Smooth muscle cell (in vitro differentiated cells): ENCODE measurements around the gene THAP2. TPM values are rescaled to one million over a fixed set of nuclear protein-coding genes. Genes with fewer than 3 reads are reported as not detected.

Experiments
- DNase-seq: peaks from one replicate; lab custom pipeline; 2025; ENCODE audit not compliant: unreplicated experiment; lab: John Stamatoyannopoulos, UW
- H2AFZ ChIP-seq: fragments of 200-600 bp; sonication (generic); 2 replicates; pipeline ENCODE4 v1.6.0; 2016; ENCODE audit warnings: antibody characterized with exemption, low read depth, mild to moderate bottlenecking
- H3F3A ChIP-seq: fragments of 200-600 bp; sonication (generic); 2 replicates; pipeline ENCODE4 v1.6.0; 2017; ENCODE audit warnings: antibody characterized with exemption, low read depth
- H3K27ac ChIP-seq: fragments of 200-600 bp; sonication (generic); 2 replicates; pipeline ENCODE4 v1.5.1; 2016; ENCODE audit warnings: low read depth, mild to moderate bottlenecking
- H3K27me3 ChIP-seq: fragments of 200-600 bp; sonication (generic); 2 replicates; pipeline ENCODE4 v1.6.1; 2016; ENCODE audit warnings: low read depth, mild to moderate bottlenecking
- H3K36me3 ChIP-seq: fragments of 200-600 bp; sonication (generic); 2 replicates; pipeline ENCODE4 v1.5.1; 2016; ENCODE audit warnings: low read depth
- H3K4me1 ChIP-seq: fragments of 200-600 bp; sonication (generic); 2 replicates; pipeline ENCODE4 v1.5.1; 2016; ENCODE audit warnings: low read depth
- H3K4me2 ChIP-seq: fragments of 200-600 bp; sonication (generic); 2 replicates; pipeline ENCODE4 v1.6.0; 2016; ENCODE audit warnings: mild to moderate bottlenecking
- H3K4me3 ChIP-seq: fragments of 200-600 bp; sonication (generic); 2 replicates; pipeline ENCODE4 v1.5.1; 2016; ENCODE audit warnings: mild to moderate bottlenecking
- H3K79me2 ChIP-seq: fragments of 200-600 bp; sonication (generic); 2 replicates; pipeline ENCODE4 v1.6.0; 2016; ENCODE audit warnings: low read depth, mild to moderate bottlenecking
- H3K9ac ChIP-seq: fragments of 200-600 bp; sonication (generic); 2 replicates; pipeline ENCODE4 v1.6.0; 2016; ENCODE audit warnings: low read depth
- H3K9me3 ChIP-seq: fragments of 200-600 bp; sonication (generic); replicated peaks from 2 replicates; pipeline ENCODE4 v1.5.1; 2016; ENCODE audit warnings: low read depth
- H4K20me1 ChIP-seq: fragments of 200-600 bp; sonication (generic); 2 replicates; pipeline ENCODE4 v1.6.0; 2016; ENCODE audit warnings: low read depth
- WGBS: methylation state at CpG from one replicate; pipeline ENCODE4 v1.1.7; 2016; ENCODE audit warnings: low lambda C conversion rate; 5-methylcytosine and 5-hydroxymethylcytosine counted together
- polyA plus RNA-seq: library from polyadenylated mRNA; unstranded; fragments of >200 nt; fragmentation: Nextera tagmentation; extraction: Ambion mirVana; gene quantifications from 2 replicates; pipeline ENCODE4 v1.2.1, GENCODE V29; 2016
- total RNA-seq: library from RNA; depleted of rRNA; stranded (reverse); fragments of >200 nt; gene quantifications from 2 replicates; pipeline ENCODE4 v1.2.3, GENCODE V29; 2014
- TF ChIP-seq, protein P1 (sequence below): fragments of 200-600 bp; sonication (generic); IDR thresholded peaks from 2 replicates; pipeline ENCODE4 v1.5.1; 2017; ENCODE audit warnings: borderline replicate concordance, mild to moderate bottlenecking, antibody characterized with exemption; ENCODE audit not compliant: insufficient read depth, poor library complexity, severe bottlenecking

The THAP2 gene
- total and polyA plus RNA-seq, 2 experiments from 2014 or later = 8.8 to 33.3 TPM

DNA sequence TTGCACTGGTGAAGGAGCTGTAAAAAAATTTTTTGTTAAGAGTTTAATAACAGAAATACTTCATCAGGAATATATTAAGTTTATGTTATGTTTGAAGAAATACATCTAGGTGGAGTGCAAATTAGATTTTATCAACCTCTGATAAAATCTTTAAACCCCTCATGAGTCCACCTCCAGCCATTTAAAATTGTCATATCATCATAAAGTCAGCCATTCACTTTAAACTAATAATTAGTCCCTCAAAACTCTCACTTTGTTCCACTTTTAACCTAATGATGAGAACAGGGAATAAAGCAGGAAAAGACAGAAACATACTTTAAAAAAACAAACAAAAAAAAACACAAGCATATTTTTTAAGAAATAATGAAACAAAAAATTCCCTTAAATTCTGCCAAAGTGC lies 25.6 kb upstream of the THAP2 start:
- TF ChIP-seq, protein P1, sequence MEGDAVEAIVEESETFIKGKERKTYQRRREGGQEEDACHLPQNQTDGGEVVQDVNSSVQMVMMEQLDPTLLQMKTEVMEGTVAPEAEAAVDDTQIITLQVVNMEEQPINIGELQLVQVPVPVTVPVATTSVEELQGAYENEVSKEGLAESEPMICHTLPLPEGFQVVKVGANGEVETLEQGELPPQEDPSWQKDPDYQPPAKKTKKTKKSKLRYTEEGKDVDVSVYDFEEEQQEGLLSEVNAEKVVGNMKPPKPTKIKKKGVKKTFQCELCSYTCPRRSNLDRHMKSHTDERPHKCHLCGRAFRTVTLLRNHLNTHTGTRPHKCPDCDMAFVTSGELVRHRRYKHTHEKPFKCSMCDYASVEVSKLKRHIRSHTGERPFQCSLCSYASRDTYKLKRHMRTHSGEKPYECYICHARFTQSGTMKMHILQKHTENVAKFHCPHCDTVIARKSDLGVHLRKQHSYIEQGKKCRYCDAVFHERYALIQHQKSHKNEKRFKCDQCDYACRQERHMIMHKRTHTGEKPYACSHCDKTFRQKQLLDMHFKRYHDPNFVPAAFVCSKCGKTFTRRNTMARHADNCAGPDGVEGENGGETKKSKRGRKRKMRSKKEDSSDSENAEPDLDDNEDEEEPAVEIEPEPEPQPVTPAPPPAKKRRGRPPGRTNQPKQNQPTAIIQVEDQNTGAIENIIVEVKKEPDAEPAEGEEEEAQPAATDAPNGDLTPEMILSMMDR = no peak
- peak overlapping the region; percentile 21 for H3K27ac ChIP-seq
- H3K4me1 ChIP-seq = no peaks in the 10 kb centered on the region
- H3K36me3 ChIP-seq = peaks cover 48% of the 10 kb centered on the region
- no peak overlapping the region for H3K9ac ChIP-seq
- no peaks in the 10 kb centered on the region for H3K27me3 ChIP-seq
- H3K9me3 ChIP-seq = no peaks in the 10 kb centered on the region
- no peak overlapping the region for H3K4me3 ChIP-seq
- H3K79me2 ChIP-seq = peaks cover 42% of the 10 kb centered on the region
- peaks cover 78% of the 10 kb centered on the region for H4K20me1 ChIP-seq
- H2AFZ ChIP-seq = no peak overlapping the region
- no peak overlapping the region for H3K4me2 ChIP-seq
- DNase-seq = no peak
- peaks cover 10% of the 10 kb centered on the region for H3F3A ChIP-seq

DNA sequence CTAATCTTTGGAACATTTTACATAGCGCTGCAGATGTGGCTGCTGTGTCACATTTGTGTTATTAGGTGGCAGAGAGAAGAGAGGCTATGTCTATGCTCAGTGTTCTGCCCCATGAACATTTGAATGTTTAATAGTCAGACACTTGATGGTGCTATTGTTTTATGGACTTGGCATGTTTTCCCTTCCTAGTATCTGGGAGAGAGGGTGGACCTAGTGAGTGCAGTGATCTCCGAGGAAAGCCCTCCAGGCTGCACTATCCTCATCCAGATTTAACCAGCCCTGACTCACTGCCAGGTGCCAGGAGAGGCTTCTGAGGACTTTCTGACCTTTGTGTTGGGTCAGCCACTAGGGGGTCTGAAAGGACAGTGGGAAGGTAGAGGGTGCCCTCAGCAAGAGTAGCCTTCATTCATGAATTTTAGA lies 24.8 kb upstream of the THAP2 start:
- DNase-seq = no peak
- no peak overlapping the region for H3K9ac ChIP-seq
- no peaks in the 10 kb centered on the region for H3K9me3 ChIP-seq
- H3K79me2 ChIP-seq = peaks cover 50% of the 10 kb centered on the region
- no peaks in the 10 kb centered on the region for H3K27me3 ChIP-seq
- peaks cover 48% of the 10 kb centered on the region for H3K36me3 ChIP-seq
- no peak overlapping the region for H3K27ac ChIP-seq
- H3F3A ChIP-seq = peaks cover 10% of the 10 kb centered on the region
- H2AFZ ChIP-seq = no peak overlapping the region
- 88% methylated on average over 2 of the region's 2 CpGs for WGBS
- H3K4me3 ChIP-seq = no peak overlapping the region
- peaks cover 79% of the 10 kb centered on the region for H4K20me1 ChIP-seq
- H3K4me2 ChIP-seq = no peak overlapping the region
- H3K4me1 ChIP-seq = no peaks in the 10 kb centered on the region
- TF ChIP-seq, protein P1 = peak; percentile 15

DNA sequence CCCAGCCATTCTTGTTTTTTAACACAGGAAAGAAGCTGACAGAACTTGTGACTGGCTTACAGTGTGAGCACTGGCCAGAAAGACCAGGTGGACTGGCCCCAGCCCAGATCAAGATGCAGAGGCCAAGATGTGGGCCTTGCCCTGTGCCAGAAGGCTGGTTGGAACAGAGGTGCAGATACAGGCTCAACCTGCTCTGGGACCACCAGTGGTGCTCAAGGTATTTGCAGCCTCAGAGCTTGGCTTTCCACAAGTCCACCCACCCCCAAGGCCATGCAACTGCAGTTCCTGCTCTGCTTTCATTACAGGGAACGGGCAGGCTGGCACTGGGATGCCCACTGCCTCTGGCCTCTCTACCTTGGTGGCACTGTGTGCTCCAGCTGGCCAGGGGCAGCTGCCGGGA lies 23.8 kb upstream of the THAP2 start:
- H3K27ac ChIP-seq = no peak overlapping the region
- peaks cover 58% of the 10 kb centered on the region for H3K79me2 ChIP-seq

DNA sequence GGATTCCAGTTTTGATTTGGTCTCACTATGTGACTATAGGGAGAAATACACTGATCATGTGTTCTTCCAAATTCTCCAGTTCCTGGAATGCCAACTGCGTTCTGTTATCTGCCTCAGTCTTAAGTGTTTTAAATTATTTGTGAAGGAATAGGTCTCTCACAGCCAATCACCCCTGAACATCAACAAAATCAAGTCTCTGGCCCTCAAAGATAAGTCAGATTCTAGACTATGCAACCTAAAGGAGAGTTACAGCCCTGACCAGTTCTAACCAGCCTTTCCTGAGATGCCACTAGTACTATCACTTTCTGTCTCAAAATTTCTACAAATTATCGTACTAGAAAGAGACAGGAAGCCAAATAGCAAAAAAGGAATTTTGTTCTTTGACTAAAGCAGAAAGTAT lies 22.7 kb upstream of the THAP2 start:
- no peak overlapping the region for H3K9ac ChIP-seq
- 96% methylated on average over 2 of the region's 2 CpGs for WGBS

More for the DNA sequence above, 23.8 kb upstream of the THAP2 start:
- Histone ChIP-seq H3K27me3 (no peaks in the 10 kb centered on the region), H3K36me3 (peaks cover 48% of the 10 kb centered on the region), H4K20me1 (peaks cover 87% of the 10 kb centered on the region), H3K4me1 (no peaks in the 10 kb centered on the region), H3F3A (peaks cover 10% of the 10 kb centered on the region), H3K9me3 (no peaks in the 10 kb centered on the region), H3K9ac (no peak overlapping the region), H3K4me2 (no peak overlapping the region), H2AFZ (no peak overlapping the region), H3K4me3 (no peak overlapping the region)
- TF ChIP-seq, protein P1 = no peak
- no peak for DNase-seq
- WGBS = 93% methylated on average over 2 of the region's 2 CpGs

More for the DNA sequence above, 22.7 kb upstream of the THAP2 start:
- Histone ChIP-seq H3K79me2 (peaks cover 60% of the 10 kb centered on the region), H3K9me3 (no peaks in the 10 kb centered on the region), H3K27me3 (no peaks in the 10 kb centered on the region), H4K20me1 (peaks cover 92% of the 10 kb centered on the region), H3K4me1 (no peaks in the 10 kb centered on the region), H3F3A (peaks cover 10% of the 10 kb centered on the region), H2AFZ (no peak overlapping the region), H3K4me2 (no peak overlapping the region), H3K27ac (no peak overlapping the region), H3K36me3 (peaks cover 41% of the 10 kb centered on the region), H3K4me3 (no peak overlapping the region)
- TF ChIP-seq, protein P1 = no peak
- no peak for DNase-seq
